WTC11 (cell line): ENCODE data around the gene CHRNB1.

Experiments used
- ATF3 ChIP-seq: sonication (generic); formaldehyde crosslinking; conservative IDR thresholded peaks from 2 replicates; pipeline ENCODE4 v1.8.1; 2022; ENCODE audit warnings: mild to moderate bottlenecking, missing genetic modification reagents
- CTCF ChIP-seq: fragments of 200-600 bp; IDR thresholded peaks from 2 replicates; pipeline ENCODE4 v1.8.0; 2022; ENCODE audit warnings: antibody characterized with exemption
- E2F5 ChIP-seq: sonication (generic); formaldehyde crosslinking; IDR thresholded peaks from 2 replicates; pipeline ENCODE4 v1.8.1; 2022; ENCODE audit warnings: mild to moderate bottlenecking, moderate library complexity, missing genetic modification reagents
- NR2C2 ChIP-seq: sonication (generic); formaldehyde crosslinking; IDR thresholded peaks from 2 replicates; pipeline ENCODE4 v1.8.0; 2022; ENCODE audit warnings: mild to moderate bottlenecking, missing genetic modification reagents
- ZNF317 ChIP-seq: sonication (generic); formaldehyde crosslinking; IDR thresholded peaks from 2 replicates; pipeline ENCODE4 v1.8.1; 2023; ENCODE audit warnings: low read depth, mild to moderate bottlenecking, moderate library complexity, missing genetic modification reagents, borderline replicate concordance
- ZSCAN18 ChIP-seq: fragments of 250-450 bp; sonication (Bioruptor Pico); IDR thresholded peaks from 2 replicates; pipeline ENCODE4 v2.1.2; 2022; ENCODE audit warnings: mild to moderate bottlenecking, moderate library complexity

GRCh38 chr17:7486181-7486580 lies 41.3 kb downstream of the CHRNB1 start:
- TF ChIP-seq CTCF (no peak), E2F5 (CRISPR knock-in tag) (no peak), ZNF317 (CRISPR knock-in tag) (no peak), ZSCAN18 (CRISPR knock-in tag) (no peak), ATF3 (CRISPR knock-in tag) (no peak), NR2C2 (CRISPR knock-in tag) (no peak)
